ENCODE results near the gene CIDEB.

DNA sequence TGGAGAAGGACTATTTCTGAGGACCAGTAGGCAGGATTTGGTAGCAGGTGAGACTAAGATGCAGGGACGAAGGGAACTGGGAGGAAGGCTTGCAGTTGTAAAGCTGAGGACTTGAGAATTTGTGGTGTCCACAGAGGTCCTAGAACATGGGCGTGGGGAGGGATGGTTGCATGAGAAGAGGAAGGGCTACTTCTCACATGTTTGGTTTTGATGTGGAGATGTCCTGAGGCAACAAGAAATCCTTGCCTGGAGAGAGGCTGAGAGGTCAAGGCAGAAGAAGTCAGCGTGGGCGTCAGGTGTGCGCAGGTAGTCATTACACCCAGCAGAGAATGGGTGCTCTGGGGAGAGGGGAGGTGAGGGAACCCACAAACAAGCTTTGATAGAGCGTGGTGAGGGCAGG, 30.7 kb downstream of the CIDEB start:
- TF ChIP-seq CTCF (IDR thresholded peaks at IDR 0.05) (no peak), POLR2AphosphoS5 (IDR thresholded peaks at IDR 0.05) (no peak), POLR2A (IDR thresholded peaks at IDR 0.05) (no peak), EP300 (IDR thresholded peaks at IDR 0.05) (no peak)
